Prostate gland (tissue), 2 donors: ENCODE measurements around the gene GABARAPL2. TPM values are rescaled to one million over a fixed set of nuclear protein-coding genes. Genes with fewer than 3 reads are reported as not detected.

Source experiments
- DNase-seq: peaks from one replicate; pipeline ENCODE4 v3.0.0-alpha.2; 2019; ENCODE audit warnings: low spot score
- H3K27ac ChIP-seq, 2 donors: fragments of 200-600 bp; sonication (generic); 2 replicates each; pipeline ENCODE4 v1.5.1; 2017 to 2019
- H3K27me3 ChIP-seq: fragments of 200-600 bp; sonication (generic); replicated peaks from 2 replicates; pipeline ENCODE4 v1.5.1; 2019; ENCODE audit not compliant: insufficient read depth
- H3K36me3 ChIP-seq, 2 donors: fragments of 200-600 bp; sonication (generic); 1 replicate in 1 of 2; 2 replicates in 1 of 2; pipeline versions ENCODE4 v1.5.1 to v1.8.1; 2017 to 2019
- H3K4me1 ChIP-seq: fragments of 200-600 bp; sonication (generic); replicated peaks from 2 replicates; pipeline ENCODE4 v1.5.1; 2019
- H3K4me3 ChIP-seq, 2 donors: fragments of 200-600 bp; sonication (generic); 2 replicates each; pipeline ENCODE4 v1.5.1; 2017 to 2019
- H3K9me3 ChIP-seq: fragments of 200-600 bp; sonication (generic); 2 replicates; pipeline ENCODE4 v1.5.1; 2017
- POLR2A ChIP-seq: fragments of 450-650 bp; IDR thresholded peaks from one replicate; pipeline ENCODE4 v1.6.1; 2016; ENCODE audit warnings: antibody characterized with exemption, mild to moderate bottlenecking
- POLR2AphosphoS5 ChIP-seq: sonication (generic); formaldehyde crosslinking; IDR thresholded peaks from one replicate; pipeline ENCODE4 v1.6.1; 2017; ENCODE audit warnings: antibody characterized with exemption
- WGBS: methylation state at CpG from one replicate; pipeline ENCODE4 v1.1.5; 2018; 5-methylcytosine and 5-hydroxymethylcytosine counted together
- intact Hi-C: fragments of 100-400 bp; cut with DNase I; formaldehyde crosslinking; loops from one replicate; pipeline ENCODE4 v1.14.2; 2022
- total RNA-seq, 2 donors: library from RNA; depleted of rRNA; stranded (reverse); fragments of >200 nt; gene quantifications; one replicate each; pipeline ENCODE4 v1.1.0, GENCODE V29; 2016
- TF ChIP-seq, protein P1 (sequence below), 4 experiments: fragments of 200-600 bp in 2 of 4; fragments of 450-650 bp in 2 of 4; sonication (generic) in 2 of 4; IDR thresholded peaks; 1 replicate in 3 of 4; 2 replicates in 1 of 4; pipeline ENCODE4 v1.5.1; 2016 to 2019; ENCODE audit warnings: antibody characterized with exemption in 4 of 4, mild to moderate bottlenecking in 2 of 4, moderate library complexity in 2 of 4

The GABARAPL2 gene
- total RNA-seq, 2 donors from 2014 or later, result 107 to 169 TPM

- 28% methylated on average over 3 of the region's 3 CpGs for WGBS
- peaks cover 0 to 9% of the 10 kb centered on the region in 2 donors for H3K36me3 ChIP-seq
- H3K27ac ChIP-seq, result no peak overlapping the region
- no peak for DNase-seq
- TF ChIP-seq, protein P1, sequence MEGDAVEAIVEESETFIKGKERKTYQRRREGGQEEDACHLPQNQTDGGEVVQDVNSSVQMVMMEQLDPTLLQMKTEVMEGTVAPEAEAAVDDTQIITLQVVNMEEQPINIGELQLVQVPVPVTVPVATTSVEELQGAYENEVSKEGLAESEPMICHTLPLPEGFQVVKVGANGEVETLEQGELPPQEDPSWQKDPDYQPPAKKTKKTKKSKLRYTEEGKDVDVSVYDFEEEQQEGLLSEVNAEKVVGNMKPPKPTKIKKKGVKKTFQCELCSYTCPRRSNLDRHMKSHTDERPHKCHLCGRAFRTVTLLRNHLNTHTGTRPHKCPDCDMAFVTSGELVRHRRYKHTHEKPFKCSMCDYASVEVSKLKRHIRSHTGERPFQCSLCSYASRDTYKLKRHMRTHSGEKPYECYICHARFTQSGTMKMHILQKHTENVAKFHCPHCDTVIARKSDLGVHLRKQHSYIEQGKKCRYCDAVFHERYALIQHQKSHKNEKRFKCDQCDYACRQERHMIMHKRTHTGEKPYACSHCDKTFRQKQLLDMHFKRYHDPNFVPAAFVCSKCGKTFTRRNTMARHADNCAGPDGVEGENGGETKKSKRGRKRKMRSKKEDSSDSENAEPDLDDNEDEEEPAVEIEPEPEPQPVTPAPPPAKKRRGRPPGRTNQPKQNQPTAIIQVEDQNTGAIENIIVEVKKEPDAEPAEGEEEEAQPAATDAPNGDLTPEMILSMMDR (IDR thresholded peaks at IDR 0.05), result no peak
- TF ChIP-seq POLR2AphosphoS5, result no peak
- no peaks in the 10 kb centered on the region for H3K9me3 ChIP-seq
- H3K4me3 ChIP-seq, result no peak overlapping the region
- no peaks in the 10 kb centered on the region for H3K27me3 ChIP-seq
- no peaks in the 10 kb centered on the region for H3K4me1 ChIP-seq
- intact Hi-C loops, result no loop called here
Observed at GRCh38 chr16:75576384-75576811, 10.2 kb downstream of the GABARAPL2 start.

GRCh38 chr16:75578212-75578611 lies 12.0 kb downstream of the GABARAPL2 start:
- intact Hi-C loops, result no loop called here
- TF ChIP-seq POLR2A, result no peak
- no peak for TF ChIP-seq POLR2AphosphoS5
- TF ChIP-seq, protein P1 (IDR thresholded peaks at IDR 0.05), result no peak
- H3K9me3 ChIP-seq, result no peaks in the 10 kb centered on the region
- no peaks in the 10 kb centered on the region for H3K27me3 ChIP-seq
- H3K36me3 ChIP-seq, result no peaks in the 10 kb centered on the region
- WGBS, result 92% methylated on average over 7 of the region's 7 CpGs
- no peak overlapping the region for H3K27ac ChIP-seq
- H3K4me3 ChIP-seq, result no peak overlapping the region
- no peaks in the 10 kb centered on the region for H3K4me1 ChIP-seq
- DNase-seq, result no peak

DNA sequence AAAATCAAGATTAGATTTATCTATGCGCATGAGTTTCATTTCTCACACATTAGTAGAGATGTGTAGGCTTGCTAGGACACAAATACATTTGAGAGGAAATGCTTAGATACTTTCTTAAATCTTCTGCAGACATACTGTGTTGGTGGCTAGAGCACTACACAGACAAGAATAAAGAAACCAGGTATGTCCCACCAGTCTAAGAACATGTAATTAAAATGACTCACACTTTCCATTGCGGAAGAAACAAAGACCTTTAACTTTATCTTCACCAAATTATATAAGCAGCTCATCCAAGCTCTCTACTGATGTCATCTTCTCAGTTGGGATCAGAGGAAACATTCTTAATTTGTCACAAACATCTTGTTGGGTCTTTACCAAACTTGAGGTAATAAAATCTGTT lies 12.5 kb downstream of the GABARAPL2 start:
- Histone ChIP-seq H3K27me3 (no peaks in the 10 kb centered on the region), H3K4me3 (no peak overlapping the region), H3K4me1 (no peaks in the 10 kb centered on the region), H3K9me3 (no peaks in the 10 kb centered on the region), H3K27ac (no peak overlapping the region), H3K36me3 (no peaks in the 10 kb centered on the region)
- WGBS, result 91% methylated on average over 2 of the region's 2 CpGs
- no peak for DNase-seq
- TF ChIP-seq POLR2AphosphoS5, result no peak
- no peak for TF ChIP-seq POLR2A
- TF ChIP-seq, protein P1 (IDR thresholded peaks at IDR 0.05), result no peak
- intact Hi-C loops, result no loop called here

- DNase-seq, result no peak
- Histone ChIP-seq H3K9me3 (no peaks in the 10 kb centered on the region), H3K4me3 (no peak overlapping the region), H3K27ac (no peak overlapping the region), H3K36me3 (no peaks in the 10 kb centered on the region), H3K27me3 (no peaks in the 10 kb centered on the region), H3K4me1 (no peaks in the 10 kb centered on the region)
- TF ChIP-seq, protein P1 (IDR thresholded peaks at IDR 0.05), result no peak
- TF ChIP-seq POLR2A (no peak), POLR2AphosphoS5 (no peak)
- 89% methylated on average over 7 of the region's 7 CpGs for WGBS
- intact Hi-C loops, result no loop called here
Observed at GRCh38 chr16:75579281-75579834, 13.2 kb downstream of the GABARAPL2 start.

DNA sequence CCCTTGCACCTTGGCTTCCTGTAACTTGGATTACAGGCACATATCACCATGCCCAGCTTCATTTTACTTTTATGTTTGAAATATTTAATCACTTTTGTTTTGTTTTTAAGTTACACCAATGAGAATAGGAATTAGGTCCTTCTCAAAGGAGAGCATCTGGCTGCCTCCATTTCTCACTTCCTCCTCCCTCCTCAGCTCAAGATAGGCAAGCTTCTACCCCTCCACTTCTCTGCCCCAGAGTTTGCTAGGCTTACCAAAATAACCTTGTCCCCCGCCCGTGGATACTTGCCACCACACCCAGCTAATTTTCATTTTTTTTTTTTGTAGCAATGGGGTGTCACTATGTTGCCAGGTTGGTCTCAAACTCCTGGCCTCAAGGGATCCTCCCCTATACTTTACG lies 17.9 kb downstream of the GABARAPL2 start:
- DNase-seq, result no peak
- Histone ChIP-seq H3K27me3 (no peaks in the 10 kb centered on the region), H3K36me3 (no peaks in the 10 kb centered on the region), H3K9me3 (no peaks in the 10 kb centered on the region), H3K4me3 (no peak overlapping the region), H3K27ac (no peak overlapping the region), H3K4me1 (no peaks in the 10 kb centered on the region)
- intact Hi-C loops, result no loop called here
- 80% methylated on average over 3 of the region's 3 CpGs for WGBS
- TF ChIP-seq, protein P1 (IDR thresholded peaks at IDR 0.05), result no peak
- TF ChIP-seq POLR2AphosphoS5 (no peak), POLR2A (no peak)
